HepG2 (cell line): ENCODE measurements around the gene TRPC4AP. TPM values are rescaled to one million over a fixed set of nuclear protein-coding genes. Genes with fewer than 3 reads are reported as not detected.
A peak's percentile ranks its signal among the peaks of the same experiment; 100 is the strongest.

Experiments
- ATAC-seq: fragments of 200-7000 bp; cut with Tn5 transposase; 3 replicates; pipeline ENCODE4 v1.9.1; 2020; ENCODE audit warnings: mild to moderate bottlenecking, moderate library complexity
- BruUV-seq: library from RNA; stranded (reverse); fragments of 400-500 nt; replicated peaks from 2 replicates; lab custom pipeline; 2021; lab: Mats Ljungman, UMichigan
- CTCF ChIA-PET: fragments of 300-600 bp; formaldehyde crosslinking; extraction: SDS; loops from one replicate; lab custom pipeline; 2021; ENCODE audit warnings: low total read pairs, inconsistent platforms, low intra/inter-chr PET ratio; lab: Yijun Ruan, JAX
- POLR2A ChIA-PET: fragments of 350-600 bp; sonication (Branson Sonifier 250); formaldehyde crosslinking; loops from one replicate; lab custom pipeline; 2020; ENCODE audit warnings: antibody characterized with exemption, inconsistent platforms; lab: Yijun Ruan, JAX
- DNase-seq: peaks from one replicate; pipeline ENCODE4 v3.0.0-alpha.2; 2015; ENCODE audit warnings: low spot score
- FAIRE-seq: peaks from 3 replicates; lab custom pipeline; 2011; peaks lifted over from hg19 to GRCh38; lab: Jason Lieb, UNC
- H2AFZ ChIP-seq: one replicate; pipeline ENCODE4 v1.6.1; 2011; ENCODE audit warnings: low read length, inconsistent platforms
- H3K27ac ChIP-seq: fragments of 300-600 bp; 3 replicates; pipeline ENCODE4 v1.8.0; 2011; ENCODE audit warnings: mixed run types, mild to moderate bottlenecking, mixed read lengths, low read length, inconsistent platforms; ENCODE audit not compliant: insufficient read depth; ENCODE audit errors: extremely low read length
- H3K27me3 ChIP-seq, 2 experiments: fragments of 200-600 bp in 1 of 2; 2 replicates in 1 of 2; 3 replicates in 1 of 2; pipeline versions ENCODE4 v1.6.0 to v1.8.0; 2011; ENCODE audit warnings: low read length in 2 of 2, mild to moderate bottlenecking in 2 of 2, moderate library complexity in 2 of 2, inconsistent platforms in 1 of 2; ENCODE audit not compliant: insufficient read depth in 2 of 2, control insufficient read depth in 1 of 2
- H3K36me3 ChIP-seq, 2 experiments: fragments of 200-600 bp in 1 of 2; replicated peaks in 1 of 2; 2 replicates in 1 of 2; 3 replicates in 1 of 2; pipeline versions ENCODE4 v1.5.1 to v1.8.0; 2011; ENCODE audit warnings: low read length in 2 of 2, inconsistent platforms in 1 of 2; ENCODE audit not compliant: insufficient read depth in 2 of 2, control insufficient read depth in 1 of 2
- H3K4me1 ChIP-seq: 2 replicates; pipeline ENCODE4 v1.5.1; 2012; ENCODE audit warnings: low read length, inconsistent platforms; ENCODE audit not compliant: insufficient read depth
- H3K4me2 ChIP-seq: 2 replicates; pipeline ENCODE4 v1.6.0; 2011; ENCODE audit warnings: low read depth, low read length, inconsistent platforms
- H3K4me3 ChIP-seq, 3 experiments: fragments of 200-600 bp in 1 of 3; sonication (generic), shearing (Covaris generic) in 1 of 3; replicated peaks in 1 of 3; 2 replicates each; pipeline ENCODE4 v1.5.1; 2011 to 2016; ENCODE audit warnings: low read length in 3 of 3, inconsistent platforms in 2 of 3, low read depth in 2 of 3, mild to moderate bottlenecking in 2 of 3, control low read depth in 1 of 3, mixed read lengths in 1 of 3; ENCODE audit not compliant: insufficient read depth in 1 of 3
- H3K79me2 ChIP-seq: one replicate; pipeline ENCODE4 v1.6.1; 2011; ENCODE audit warnings: low read length, inconsistent platforms; ENCODE audit not compliant: insufficient read depth
- H3K9ac ChIP-seq: 2 replicates; pipeline ENCODE4 v1.6.0; 2011; ENCODE audit warnings: mild to moderate bottlenecking, low read depth, low read length, inconsistent platforms; ENCODE audit not compliant: insufficient read depth
- H3K9me3 ChIP-seq: 2 replicates; pipeline ENCODE4 v1.5.1; 2012; ENCODE audit warnings: mild to moderate bottlenecking, low read length
- H4K20me1 ChIP-seq: 2 replicates; pipeline ENCODE4 v1.6.0; 2011; ENCODE audit warnings: inconsistent platforms, mild to moderate bottlenecking, low read length, moderate library complexity; ENCODE audit not compliant: insufficient read depth
- ATAD3A ChIP-seq: sonication (generic); formaldehyde crosslinking; IDR thresholded peaks from 2 replicates; pipeline ENCODE4 v1.4.0; 2020; ENCODE audit warnings: missing genetic modification reagents
- CENPX ChIP-seq: sonication (generic); formaldehyde crosslinking; IDR thresholded peaks from 2 replicates; pipeline ENCODE4 v1.9.0; 2021; ENCODE audit warnings: mild to moderate bottlenecking, missing genetic modification reagents, moderate library complexity
- IKZF4 ChIP-seq: sonication (generic); formaldehyde crosslinking; IDR thresholded peaks from 2 replicates; pipeline ENCODE4 v1.5.1; 2020; ENCODE audit warnings: borderline replicate concordance, mild to moderate bottlenecking, low read depth, missing genetic modification reagents; ENCODE audit errors: not compliant biosample characterization
- MED8 ChIP-seq: sonication (generic); formaldehyde crosslinking; IDR thresholded peaks from 2 replicates; pipeline ENCODE4 v1.8.1; 2023; ENCODE audit warnings: mild to moderate bottlenecking, missing genetic modification reagents; ENCODE audit not compliant: insufficient replicate concordance
- PAF1 ChIP-seq: IDR thresholded peaks from 2 replicates; pipeline ENCODE4 v1.6.1; 2016; ENCODE audit warnings: missing genetic modification reagents, missing compliant biosample characterization
- RBM39 ChIP-seq: fragments of 200-400 bp; formaldehyde crosslinking; IDR thresholded peaks from one replicate; pipeline ENCODE4 v1.6.1; 2018; ENCODE audit warnings: antibody characterized with exemption, mild to moderate bottlenecking, low read depth, low read length; ENCODE audit not compliant: poor library complexity, severe bottlenecking
- REL ChIP-seq: sonication (generic); formaldehyde crosslinking; conservative IDR thresholded peaks from 2 replicates; pipeline ENCODE4 v1.8.0; 2022; ENCODE audit warnings: mild to moderate bottlenecking, missing genetic modification reagents, moderate library complexity
- SIX1 ChIP-seq: sonication (generic); formaldehyde crosslinking; IDR thresholded peaks from 2 replicates; pipeline ENCODE4 v1.4.0; 2020; ENCODE audit warnings: missing genetic modification reagents, borderline replicate concordance
- SYNCRIP ChIP-seq: fragments of 200-400 bp; formaldehyde crosslinking; IDR thresholded peaks from 2 replicates; pipeline ENCODE4 v1.6.1; 2018; ENCODE audit warnings: mild to moderate bottlenecking, low read depth, low read length; ENCODE audit not compliant: insufficient read depth
- ZFP41 ChIP-seq: sonication (generic); formaldehyde crosslinking; IDR thresholded peaks from 2 replicates; pipeline ENCODE4 v1.4.0; 2020; ENCODE audit warnings: mild to moderate bottlenecking, missing genetic modification reagents, borderline replicate concordance
- ZNF230 ChIP-seq: sonication (generic); formaldehyde crosslinking; IDR thresholded peaks from 2 replicates; pipeline ENCODE4 v1.4.0; 2020; ENCODE audit warnings: mild to moderate bottlenecking, missing genetic modification reagents
- ZNF7 ChIP-seq: IDR thresholded peaks from 2 replicates; pipeline ENCODE4 v1.6.1; 2016; ENCODE audit warnings: missing biosample characterization, missing genetic modification reagents
- WGBS: methylation state at CpG from one replicate; pipeline ENCODE4 v1.1.6; 2017; ENCODE audit warnings: low lambda C conversion rate; 5-methylcytosine and 5-hydroxymethylcytosine counted together
- in situ Hi-C: cut with HindIII; loops from 2 replicates; pipeline ENCODE4 v1.10.0; 2017; ENCODE audit warnings: low pct_unique_long_range_greater_than_20kb; ENCODE audit not compliant: extremely low pct_ligation_motif_present
- intact Hi-C: fragments of 100-400 bp; cut with micrococcal nuclease; formaldehyde crosslinking; loops from one replicate; pipeline ENCODE4 v1.10.0; 2022; ENCODE audit not compliant: unreplicated experiment
- polyA plus RNA-seq, 8 experiments: library from polyadenylated mRNA; depleted of rRNA in 3 of 8; stranded (reverse) in 7 of 8; unstranded in 1 of 8; fragments of >200 nt; fragmentation: Illumina TruSeq in 4 of 8; extraction: Trizol in 4 of 8; gene quantifications; 2 replicates each; pipeline versions ENCODE4 v1.2.1 to v1.2.3, GENCODE V29; 2011 to 2016; ENCODE audit warnings: low read depth in 4 of 8, missing spikeins in 1 of 8, mixed read lengths in 1 of 8; ENCODE audit not compliant: insufficient read depth in 1 of 8
- total RNA-seq, 5 experiments: library from RNA; depleted of rRNA; stranded (reverse); fragments of >200 nt; fragmentation: Illumina TruSeq; extraction: Trizol; gene quantifications; 2 replicates each; pipeline ENCODE4 v1.2.3, GENCODE V29; 2016; ENCODE audit warnings: low read depth in 1 of 5
- TF ChIP-seq, protein P1 (sequence below): sonication (generic); formaldehyde crosslinking; IDR thresholded peaks from 2 replicates; pipeline ENCODE4 v1.9.0; 2022; ENCODE audit warnings: missing genetic modification reagents, mild to moderate bottlenecking, borderline replicate concordance
- TF ChIP-seq, protein P2 (sequence below): IDR thresholded peaks from 2 replicates; pipeline ENCODE4 v1.6.1; 2012; ENCODE audit warnings: inconsistent platforms
- TF ChIP-seq, protein P3 (sequence below): sonication (generic); formaldehyde crosslinking; IDR thresholded peaks from 2 replicates; pipeline ENCODE4 v1.4.0; 2020; ENCODE audit warnings: missing genetic modification reagents
- TF ChIP-seq, protein P4 (sequence below): sonication (generic); formaldehyde crosslinking; IDR thresholded peaks from 2 replicates; pipeline ENCODE4 v1.4.0; 2020; ENCODE audit warnings: mild to moderate bottlenecking, missing genetic modification reagents

Gene TRPC4AP
- total and polyA plus RNA-seq, 2 of the 13 experiments (the other 11 are each of a cell fraction or from before 2014, with no cell fraction given): 136 to 137 TPM

DNA sequence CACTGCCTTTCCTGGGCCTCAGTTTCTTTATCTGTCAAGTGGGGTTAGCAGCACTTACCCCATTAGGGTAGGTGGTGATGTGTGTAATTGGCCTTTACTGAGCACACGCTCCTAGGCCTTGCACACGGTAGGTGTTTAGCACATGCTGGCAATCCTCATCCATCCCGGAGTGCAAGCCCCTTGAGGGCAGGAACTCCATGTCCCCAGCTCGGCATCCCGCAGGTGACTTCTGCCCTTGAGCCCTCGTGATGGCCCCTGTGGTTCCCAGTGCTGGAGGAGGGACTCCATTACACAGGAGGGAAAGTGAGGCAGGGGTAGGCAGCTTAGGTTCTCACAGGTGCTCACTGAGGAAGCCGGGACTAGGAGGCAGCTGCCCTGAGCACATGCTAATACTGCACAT lies 96.9 kb downstream of the TRPC4AP start (continued):
- TF ChIP-seq MED8 (CRISPR knock-in tag) (no peak), ATAD3A (CRISPR knock-in tag) (no peak), IKZF4 (CRISPR knock-in tag) (no peak), SIX1 (no peak), CENPX (CRISPR knock-in tag) (no peak)
- TF ChIP-seq, all 625 proteins: peak for 5

DNA sequence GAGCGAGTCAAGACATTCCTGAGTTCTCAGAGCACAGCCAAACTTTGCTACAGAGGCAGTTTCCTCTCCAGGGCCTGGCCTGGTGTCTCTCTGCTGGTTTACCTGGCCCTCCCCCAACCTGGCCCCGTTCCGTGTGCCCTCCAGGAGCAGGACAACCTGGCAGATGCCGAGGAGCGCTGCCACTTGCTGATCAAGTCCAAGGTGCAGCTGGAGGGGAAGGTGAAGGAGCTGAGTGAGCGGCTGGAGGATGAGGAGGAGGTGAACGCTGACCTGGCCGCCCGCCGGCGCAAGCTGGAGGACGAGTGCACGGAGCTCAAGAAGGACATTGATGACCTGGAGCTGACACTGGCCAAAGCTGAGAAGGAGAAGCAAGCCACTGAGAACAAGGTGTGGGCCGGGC lies 97.4 kb downstream of the TRPC4AP start:
- no peak for DNase-seq
- peaks cover 17% of the 10 kb centered on the region for H3K4me1 ChIP-seq
- H3K4me2 ChIP-seq: no peak overlapping the region
- in situ Hi-C loops (no loop called here), intact Hi-C loops (no loop called here)
- no peak overlapping the region for H2AFZ ChIP-seq
- no peaks in the 10 kb centered on the region for H3K9me3 ChIP-seq
- no peak; the same call in 2 of the 3 replicates for ATAC-seq
- H3K27me3 ChIP-seq: no peaks in the 10 kb centered on the region
- no peaks in the 10 kb centered on the region for H4K20me1 ChIP-seq
- FAIRE-seq: no peak
- H3K27ac ChIP-seq: peak overlapping the region; percentile 29
- POLR2A ChIA-PET: no interaction called here
- no TSS peak for BruUV-seq
- 94% methylated on average over 14 of the region's 14 CpGs for WGBS
- H3K79me2 ChIP-seq: no peaks in the 10 kb centered on the region
- peaks cover 16 to 23% of the 10 kb centered on the region in 2 experiments for H3K36me3 ChIP-seq
- CTCF ChIA-PET: no interaction called here
- H3K4me3 ChIP-seq: no peak overlapping the region
- peak overlapping the region; percentile 22; the same call in 1 of the 2 replicates for H3K9ac ChIP-seq
- TF ChIP-seq, protein P1, sequence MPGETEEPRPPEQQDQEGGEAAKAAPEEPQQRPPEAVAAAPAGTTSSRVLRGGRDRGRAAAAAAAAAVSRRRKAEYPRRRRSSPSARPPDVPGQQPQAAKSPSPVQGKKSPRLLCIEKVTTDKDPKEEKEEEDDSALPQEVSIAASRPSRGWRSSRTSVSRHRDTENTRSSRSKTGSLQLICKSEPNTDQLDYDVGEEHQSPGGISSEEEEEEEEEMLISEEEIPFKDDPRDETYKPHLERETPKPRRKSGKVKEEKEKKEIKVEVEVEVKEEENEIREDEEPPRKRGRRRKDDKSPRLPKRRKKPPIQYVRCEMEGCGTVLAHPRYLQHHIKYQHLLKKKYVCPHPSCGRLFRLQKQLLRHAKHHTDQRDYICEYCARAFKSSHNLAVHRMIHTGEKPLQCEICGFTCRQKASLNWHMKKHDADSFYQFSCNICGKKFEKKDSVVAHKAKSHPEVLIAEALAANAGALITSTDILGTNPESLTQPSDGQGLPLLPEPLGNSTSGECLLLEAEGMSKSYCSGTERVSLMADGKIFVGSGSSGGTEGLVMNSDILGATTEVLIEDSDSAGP (CRISPR knock-in tag): 0 out of 2 replicates have a peak, but pooled peaks have one; percentile 47
- TF ChIP-seq PAF1 (CRISPR knock-in tag) (no peak), ZNF7 (CRISPR knock-in tag) (no peak), RBM39 (no peak), ZFP41 (CRISPR knock-in tag) (no peak), REL (CRISPR knock-in tag) (0 out of 2 replicates have a peak, but pooled peaks have one; percentile 47), ZNF230 (CRISPR knock-in tag) (0 out of 2 replicates have a peak, but pooled peaks have one; percentile 5), SYNCRIP (no peak)
- TF ChIP-seq, protein P2, sequence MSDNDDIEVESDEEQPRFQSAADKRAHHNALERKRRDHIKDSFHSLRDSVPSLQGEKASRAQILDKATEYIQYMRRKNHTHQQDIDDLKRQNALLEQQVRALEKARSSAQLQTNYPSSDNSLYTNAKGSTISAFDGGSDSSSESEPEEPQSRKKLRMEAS: no peak
- TF ChIP-seq, protein P3, sequence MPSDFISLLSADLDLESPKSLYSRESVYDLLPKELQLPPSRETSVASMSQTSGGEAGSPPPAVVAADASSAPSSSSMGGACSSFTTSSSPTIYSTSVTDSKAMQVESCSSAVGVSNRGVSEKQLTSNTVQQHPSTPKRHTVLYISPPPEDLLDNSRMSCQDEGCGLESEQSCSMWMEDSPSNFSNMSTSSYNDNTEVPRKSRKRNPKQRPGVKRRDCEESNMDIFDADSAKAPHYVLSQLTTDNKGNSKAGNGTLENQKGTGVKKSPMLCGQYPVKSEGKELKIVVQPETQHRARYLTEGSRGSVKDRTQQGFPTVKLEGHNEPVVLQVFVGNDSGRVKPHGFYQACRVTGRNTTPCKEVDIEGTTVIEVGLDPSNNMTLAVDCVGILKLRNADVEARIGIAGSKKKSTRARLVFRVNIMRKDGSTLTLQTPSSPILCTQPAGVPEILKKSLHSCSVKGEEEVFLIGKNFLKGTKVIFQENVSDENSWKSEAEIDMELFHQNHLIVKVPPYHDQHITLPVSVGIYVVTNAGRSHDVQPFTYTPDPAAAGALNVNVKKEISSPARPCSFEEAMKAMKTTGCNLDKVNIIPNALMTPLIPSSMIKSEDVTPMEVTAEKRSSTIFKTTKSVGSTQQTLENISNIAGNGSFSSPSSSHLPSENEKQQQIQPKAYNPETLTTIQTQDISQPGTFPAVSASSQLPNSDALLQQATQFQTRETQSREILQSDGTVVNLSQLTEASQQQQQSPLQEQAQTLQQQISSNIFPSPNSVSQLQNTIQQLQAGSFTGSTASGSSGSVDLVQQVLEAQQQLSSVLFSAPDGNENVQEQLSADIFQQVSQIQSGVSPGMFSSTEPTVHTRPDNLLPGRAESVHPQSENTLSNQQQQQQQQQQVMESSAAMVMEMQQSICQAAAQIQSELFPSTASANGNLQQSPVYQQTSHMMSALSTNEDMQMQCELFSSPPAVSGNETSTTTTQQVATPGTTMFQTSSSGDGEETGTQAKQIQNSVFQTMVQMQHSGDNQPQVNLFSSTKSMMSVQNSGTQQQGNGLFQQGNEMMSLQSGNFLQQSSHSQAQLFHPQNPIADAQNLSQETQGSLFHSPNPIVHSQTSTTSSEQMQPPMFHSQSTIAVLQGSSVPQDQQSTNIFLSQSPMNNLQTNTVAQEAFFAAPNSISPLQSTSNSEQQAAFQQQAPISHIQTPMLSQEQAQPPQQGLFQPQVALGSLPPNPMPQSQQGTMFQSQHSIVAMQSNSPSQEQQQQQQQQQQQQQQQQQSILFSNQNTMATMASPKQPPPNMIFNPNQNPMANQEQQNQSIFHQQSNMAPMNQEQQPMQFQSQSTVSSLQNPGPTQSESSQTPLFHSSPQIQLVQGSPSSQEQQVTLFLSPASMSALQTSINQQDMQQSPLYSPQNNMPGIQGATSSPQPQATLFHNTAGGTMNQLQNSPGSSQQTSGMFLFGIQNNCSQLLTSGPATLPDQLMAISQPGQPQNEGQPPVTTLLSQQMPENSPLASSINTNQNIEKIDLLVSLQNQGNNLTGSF: no peak
- TF ChIP-seq, protein P4, sequence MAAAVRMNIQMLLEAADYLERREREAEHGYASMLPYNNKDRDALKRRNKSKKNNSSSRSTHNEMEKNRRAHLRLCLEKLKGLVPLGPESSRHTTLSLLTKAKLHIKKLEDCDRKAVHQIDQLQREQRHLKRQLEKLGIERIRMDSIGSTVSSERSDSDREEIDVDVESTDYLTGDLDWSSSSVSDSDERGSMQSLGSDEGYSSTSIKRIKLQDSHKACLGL (CRISPR knock-in tag): no peak
